Common myeloid progenitor, CD34-positive (primary cell): Measurements from ENCODE around the gene OGFOD2.
A peak's percentile ranks its signal among the peaks of the same experiment; 100 is the strongest.
"Not testable (repeated sequence)": the region's sequence is repeated elsewhere in the genome, so short reads cannot be mapped to it uniquely, and the experiment has no call there.

Experiments
- CTCF ChIA-PET: fragments of 350-600 bp; sonication (Branson Sonifier 250); formaldehyde crosslinking; loops from one replicate; lab custom pipeline; 2021; ENCODE audit warnings: antibody characterized with exemption; lab: Charles Lee
- POLR2A ChIA-PET: fragments of 350-600 bp; sonication (Branson Sonifier 250); formaldehyde crosslinking; loops from one replicate; lab custom pipeline; 2021; ENCODE audit warnings: antibody characterized with exemption; lab: Charles Lee
- DNase-seq, 3 donors: peaks; one replicate each; pipeline versions ENCODE4 v3.0.0 to v3.0.0-alpha.2; 2013
- H3K27ac ChIP-seq, 2 experiments: 1 replicate in 1 of 2; 2 replicates in 1 of 2; pipeline ENCODE4 v1.7.0; 2013; ENCODE audit warnings: inconsistent platforms in 2 of 2, low read length in 2 of 2, mild to moderate bottlenecking in 2 of 2, low read depth in 1 of 2, moderate library complexity in 1 of 2; ENCODE audit not compliant: severe bottlenecking in 2 of 2, insufficient read depth in 1 of 2, poor library complexity in 1 of 2
- H3K27me3 ChIP-seq, 5 experiments: replicated peaks in 2 of 5; 1 replicate in 3 of 5; 2 replicates in 2 of 5; pipeline versions ENCODE4 v1.6.1 to v1.7.0; 2013; ENCODE audit warnings: low read length in 4 of 5, mild to moderate bottlenecking in 2 of 5, moderate library complexity in 2 of 5, inconsistent platforms in 1 of 5; ENCODE audit not compliant: insufficient read depth in 5 of 5, control insufficient read depth in 4 of 5
- H3K36me3 ChIP-seq, 4 experiments: 1 replicate in 2 of 4; 2 replicates in 2 of 4; pipeline versions ENCODE4 v1.6.1 to v1.7.0; 2013; ENCODE audit warnings: low read length in 3 of 4, control low read depth in 1 of 4, mild to moderate bottlenecking in 1 of 4; ENCODE audit not compliant: control insufficient read depth in 4 of 4, insufficient read depth in 4 of 4
- H3K4me1 ChIP-seq, 4 experiments: 1 replicate in 3 of 4; 2 replicates in 1 of 4; pipeline versions ENCODE4 v1.6.1 to v1.7.1; 2013; ENCODE audit warnings: low read length in 3 of 4, mild to moderate bottlenecking in 3 of 4, control low read depth in 1 of 4, inconsistent platforms in 1 of 4, moderate library complexity in 1 of 4; ENCODE audit not compliant: control insufficient read depth in 4 of 4, insufficient read depth in 4 of 4; ENCODE audit errors: control extremely low read depth in 1 of 4
- H3K4me3 ChIP-seq, 7 experiments: 1 replicate in 4 of 7; 2 replicates in 3 of 7; pipeline versions ENCODE4 v1.5.1 to v1.7.0; 2013; ENCODE audit warnings: mild to moderate bottlenecking in 7 of 7, low read length in 6 of 7, moderate library complexity in 6 of 7, inconsistent platforms in 2 of 7, low read depth in 2 of 7, control low read depth in 1 of 7; ENCODE audit not compliant: insufficient read depth in 4 of 7, control insufficient read depth in 1 of 7; ENCODE audit errors: extremely low read depth in 1 of 7
- H3K9me3 ChIP-seq, 5 experiments: 1 replicate in 4 of 5; 2 replicates in 1 of 5; pipeline versions ENCODE4 v1.6.1 to v1.7.1; 2013; ENCODE audit warnings: low read length in 4 of 5, mild to moderate bottlenecking in 2 of 5, inconsistent platforms in 1 of 5, low read depth in 1 of 5, moderate library complexity in 1 of 5; ENCODE audit not compliant: control insufficient read depth in 4 of 5, insufficient read depth in 2 of 5; ENCODE audit errors: control extremely low read depth in 1 of 5
- WGBS: methylation state at CpG from one replicate; pipeline ENCODE4 v1.1.5; 2013; ENCODE audit not compliant: insufficient coverage; 5-methylcytosine and 5-hydroxymethylcytosine counted together

Gene OGFOD2

GRCh38 chr12:122934722-122935121 lies 40.3 kb upstream of the OGFOD2 start:
- CTCF ChIA-PET, result no interaction called here
- H3K27ac ChIP-seq, result no peak overlapping the region
- no peaks in the 10 kb centered on the region for H3K27me3 ChIP-seq
- POLR2A ChIA-PET, result no interaction called here
- no peaks in the 10 kb centered on the region for H3K9me3 ChIP-seq
- H3K36me3 ChIP-seq, result peaks cover 0 to 8% (median 3%) of the 10 kb centered on the region in 4 experiments
- no peak for DNase-seq
- no peak overlapping the region for H3K4me3 ChIP-seq
- no peaks in the 10 kb centered on the region for H3K4me1 ChIP-seq
- 100% methylated on average over 1 of the region's 3 CpGs for WGBS

DNA sequence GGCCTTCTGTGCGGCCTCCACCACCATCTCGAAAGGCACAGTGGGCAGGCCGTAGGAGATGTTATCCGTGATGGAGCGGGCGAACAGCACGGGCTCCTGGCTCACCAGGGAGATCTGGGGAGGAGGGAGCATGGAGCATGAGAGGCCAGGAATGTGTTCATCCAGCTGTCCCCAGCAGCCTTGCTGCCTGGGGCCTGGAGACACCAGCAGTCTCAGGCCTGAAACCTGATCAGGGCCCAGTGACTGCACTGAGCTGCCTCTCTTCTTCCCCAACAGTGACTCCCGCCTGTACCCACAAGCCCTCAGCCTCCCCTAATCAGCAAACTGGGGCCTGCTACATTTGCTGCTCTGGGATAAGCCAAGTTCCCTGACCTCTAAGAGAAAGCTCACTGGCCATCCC lies 39.7 kb upstream of the OGFOD2 start:
- DNase-seq, result no peak
- no peaks in the 10 kb centered on the region for H3K27me3 ChIP-seq
- H3K27ac ChIP-seq, result no peak overlapping the region
- peaks cover 0 to 8% (median 3%) of the 10 kb centered on the region in 4 experiments for H3K36me3 ChIP-seq
- 100% methylated on average over 7 of the region's 8 CpGs for WGBS
- no peaks in the 10 kb centered on the region for H3K9me3 ChIP-seq
- POLR2A ChIA-PET, result no interaction called here
- CTCF ChIA-PET, result no interaction called here
- no peak overlapping the region for H3K4me3 ChIP-seq
- H3K4me1 ChIP-seq, result no peaks in the 10 kb centered on the region

DNA sequence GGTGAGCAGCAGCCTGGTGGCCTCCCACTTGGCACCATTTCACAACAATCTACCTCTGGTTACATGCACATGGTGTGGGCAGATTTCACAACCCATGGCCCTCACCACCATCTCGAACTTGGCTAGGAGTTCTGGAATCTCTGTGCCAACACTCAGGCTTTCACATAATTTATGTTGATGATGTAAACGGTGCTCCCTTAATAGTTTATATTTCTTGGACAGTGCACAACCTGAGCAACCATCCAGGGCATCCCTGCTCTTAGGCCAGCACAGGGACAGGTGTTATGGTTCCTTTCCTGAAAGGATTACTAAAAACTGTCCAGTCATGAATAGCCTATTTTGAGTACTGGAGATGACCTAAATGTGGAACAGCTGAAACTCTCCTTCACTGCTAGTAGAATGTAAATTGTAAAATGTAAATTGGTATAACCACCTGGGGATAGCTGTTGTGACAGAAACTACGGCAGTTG lies 37.4 kb upstream of the OGFOD2 start:
- CTCF ChIA-PET, result interaction anchor here (0.7 to 1.9 kb wide), 3 partner anchors 9 to 11 kb away, joined by 3 to 9 read pairs (median 3); no protein-coding TSS in a partner anchor
- Histone ChIP-seq H3K4me3 (no peak overlapping the region), H3K27ac (no peak overlapping the region), H3K27me3 (no peaks in the 10 kb centered on the region), H3K36me3 (peaks cover 0 to 8% (median 0%) of the 10 kb centered on the region in 4 experiments), H3K9me3 (no peaks in the 10 kb centered on the region), H3K4me1 (peaks cover 0 to 1% (median 0%) of the 10 kb centered on the region in 4 experiments)
- POLR2A ChIA-PET, result no interaction called here
- 100% methylated on average over 1 of the region's 3 CpGs for WGBS
- no peak for DNase-seq

DNA sequence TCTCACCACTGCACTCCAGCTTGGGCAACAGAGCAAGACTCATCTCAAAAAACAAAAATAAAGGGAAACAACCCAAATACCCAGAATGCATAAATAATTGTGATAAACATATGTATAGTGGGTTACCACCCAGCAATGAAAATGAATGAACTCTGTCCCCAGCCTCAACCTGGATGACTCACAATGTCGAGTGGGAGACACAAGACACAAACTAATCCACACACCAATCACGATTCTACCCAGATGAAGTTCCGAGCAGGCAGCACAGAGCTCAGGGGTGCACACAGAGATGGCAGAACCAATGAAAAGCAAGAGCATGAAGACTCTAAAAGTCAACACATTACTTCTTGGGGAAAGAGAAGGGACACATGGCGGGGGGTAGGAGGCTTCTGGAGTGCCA lies 35.9 kb upstream of the OGFOD2 start:
- WGBS, result 88% methylated on average over 1 of the region's 4 CpGs
- H3K9me3 ChIP-seq, result no peaks in the 10 kb centered on the region
- ChIA-PET CTCF (interaction anchor here (0.7 kb wide), 1 partner anchor 8 kb away, joined by 4 read pairs; no protein-coding TSS in a partner anchor), POLR2A (no interaction called here)
- DNase-seq, result no peak
- H3K27ac ChIP-seq, result no peak overlapping the region
- H3K4me1 ChIP-seq, result peaks cover 0 to 12% (median 11%) of the 10 kb centered on the region in 4 experiments
- peaks cover 0 to 8% (median 0%) of the 10 kb centered on the region in 4 experiments for H3K36me3 ChIP-seq
- no peaks in the 10 kb centered on the region for H3K27me3 ChIP-seq
- no peak overlapping the region for H3K4me3 ChIP-seq

- WGBS, result 100% methylated on average over 2 of the region's 5 CpGs
- H3K36me3 ChIP-seq, H3K27ac ChIP-seq, H3K9me3 ChIP-seq, H3K4me3 ChIP-seq, CTCF ChIA-PET, DNase-seq, H3K27me3 ChIP-seq: not testable (repeated sequence)
- H3K4me1 ChIP-seq, result peaks cover 0 to 21% (median 16%) of the 10 kb centered on the region in 4 experiments
- POLR2A ChIA-PET, result interaction anchor here (0.6 kb wide), 2 partner anchors 333 to 520 kb away, joined by 3 to 4 read pairs; no protein-coding TSS in a partner anchor
These were observed 33.7 kb upstream of the OGFOD2 start for GRCh38 chr12:122941351-122941750.

DNA sequence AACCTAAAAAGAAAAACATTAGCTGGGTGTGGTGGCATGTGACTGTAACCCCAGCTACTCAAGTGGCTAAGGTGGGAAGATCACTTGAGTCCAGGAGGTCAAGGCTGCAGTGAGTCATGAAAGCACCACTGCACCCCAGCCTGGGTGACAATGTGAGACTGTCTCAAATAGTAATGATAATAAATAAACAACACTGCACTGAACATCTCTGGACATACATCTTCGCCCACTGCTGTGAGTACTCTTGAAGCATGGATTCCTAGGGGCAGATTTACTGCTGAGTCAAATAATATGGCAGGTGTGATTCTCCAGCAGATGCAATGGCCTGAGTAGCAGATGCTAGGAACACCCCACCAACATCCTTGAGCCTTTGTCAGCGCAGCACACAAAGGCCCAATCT lies 32.4 kb upstream of the OGFOD2 start:
- Histone ChIP-seq H3K4me3 (no peak overlapping the region), H3K4me1 (peaks cover 0 to 34% (median 29%) of the 10 kb centered on the region in 4 experiments), H3K27me3 (no peaks in the 10 kb centered on the region), H3K36me3 (peaks cover 0 to 3% (median 0%) of the 10 kb centered on the region in 4 experiments), H3K27ac (no peak overlapping the region), H3K9me3 (no peaks in the 10 kb centered on the region)
- WGBS, result no CpG with 5 or more reads among the region's 2 CpGs
- peak in 1 of 3 donors; percentile 15 for DNase-seq
- ChIA-PET POLR2A (interaction anchor here (0.6 kb wide), 1 partner anchor 46 kb away, joined by 6 read pairs; no protein-coding TSS in a partner anchor), CTCF (interaction anchor here (18.2 kb wide), 1 partner anchor 78 kb away, joined by 421 read pairs; no protein-coding TSS in a partner anchor)

GRCh38 chr12:122943196-122943595 lies 31.8 kb upstream of the OGFOD2 start:
- Histone ChIP-seq H3K9me3 (no peaks in the 10 kb centered on the region), H3K4me3 (peak overlapping the region in 1 of 7 experiments; percentile 11), H3K36me3 (no peaks in the 10 kb centered on the region), H3K27me3 (no peaks in the 10 kb centered on the region), H3K4me1 (peaks cover 0 to 36% (median 34%) of the 10 kb centered on the region in 4 experiments), H3K27ac (no peak overlapping the region)
- CTCF ChIA-PET, result interaction anchor here (0.6 to 18.2 kb wide), 5 partner anchors 10 to 299 kb away, joined by 3 to 421 read pairs (median 40); partner anchors contain the start of gene VPS37B
- POLR2A ChIA-PET, result interaction anchor here (0.7 kb wide), 1 partner anchor 55 kb away, joined by 9 read pairs; no protein-coding TSS in a partner anchor
- DNase-seq, result peak in 2 of 3 donors; percentile 42 to 48
- WGBS, result 10% methylated on average over 12 of the region's 13 CpGs
